ENCODE measurements around the gene ARPC4. TPM values are rescaled to one million over a fixed set of nuclear protein-coding genes. Genes with fewer than 3 reads are reported as not detected.

The ARPC4 gene
- total and polyA plus RNA-seq, 2 experiments from 2014 or later: 149 to 182 TPM

- no peaks in the 10 kb centered on the region for H3K27me3 ChIP-seq
- no peak overlapping the region for H3K4me2 ChIP-seq
- H3K27ac ChIP-seq: no peak overlapping the region
- H3K36me3 ChIP-seq (replicated peaks; ENCODE audit: insufficient read depth, low read depth): no peaks in the 10 kb centered on the region
- H3K4me1 ChIP-seq (ENCODE audit: insufficient read depth): no peaks in the 10 kb centered on the region
- H3K9me3 ChIP-seq (ENCODE audit: low read depth): no peaks in the 10 kb centered on the region
- WGBS (ENCODE audit: low lambda C conversion rate, missing lambda C conversion rate): 87% methylated on average over 8 of the region's 8 CpGs
- peaks cover 24% of the 10 kb centered on the region for H3K79me2 ChIP-seq
- no peaks in the 10 kb centered on the region for H4K20me1 ChIP-seq (ENCODE audit: insufficient read depth, poor library complexity, severe bottlenecking)
- H2AFZ ChIP-seq: no peak overlapping the region
- no peak overlapping the region for H3K4me3 ChIP-seq
- TF ChIP-seq EZH2 (IDR thresholded peaks at IDR 0.05; ENCODE audit: borderline replicate concordance) (no peak), EZH2phosphoT487 (IDR thresholded peaks at IDR 0.05; ENCODE audit: low read depth, severe bottlenecking, unreplicated experiment) (no peak), CTCF (IDR thresholded peaks at IDR 0.05; ENCODE audit: poor library complexity) (no peak)
- DNase-seq (ENCODE audit: low spot score): no peak
- no peaks in the 10 kb centered on the region for H3K9me2 ChIP-seq (replicated peaks; ENCODE audit: insufficient read depth)
Measured at GRCh38 chr3:9754678-9755077, 38.2 kb upstream of the ARPC4 start.

- no peak overlapping the region for H2AFZ ChIP-seq
- H3K4me2 ChIP-seq: no peak overlapping the region
- H3K9me3 ChIP-seq (ENCODE audit: low read depth): no peaks in the 10 kb centered on the region
- H3K27me3 ChIP-seq: no peaks in the 10 kb centered on the region
- H3K27ac ChIP-seq: no peak overlapping the region
- no peaks in the 10 kb centered on the region for H3K9me2 ChIP-seq (replicated peaks; ENCODE audit: insufficient read depth)
- no peak for DNase-seq (ENCODE audit: low spot score)
- TF ChIP-seq EZH2 (IDR thresholded peaks at IDR 0.05; ENCODE audit: borderline replicate concordance) (no peak), CTCF (IDR thresholded peaks at IDR 0.05; ENCODE audit: poor library complexity) (no peak), EZH2phosphoT487 (IDR thresholded peaks at IDR 0.05; ENCODE audit: low read depth, severe bottlenecking, unreplicated experiment) (no peak)
- no peaks in the 10 kb centered on the region for H3K4me1 ChIP-seq (ENCODE audit: insufficient read depth)
- no peaks in the 10 kb centered on the region for H4K20me1 ChIP-seq (ENCODE audit: insufficient read depth, poor library complexity, severe bottlenecking)
- WGBS (ENCODE audit: low lambda C conversion rate, missing lambda C conversion rate): 98% methylated on average over 12 of the region's 13 CpGs
- H3K79me2 ChIP-seq: peaks cover 2% of the 10 kb centered on the region
- no peaks in the 10 kb centered on the region for H3K36me3 ChIP-seq (replicated peaks; ENCODE audit: insufficient read depth, low read depth)
- no peak overlapping the region for H3K4me3 ChIP-seq
Measured at GRCh38 chr3:9757427-9757826, 35.5 kb upstream of the ARPC4 start.

- H3K36me3 ChIP-seq (replicated peaks; ENCODE audit: insufficient read depth, low read depth): no peaks in the 10 kb centered on the region
- 98% methylated on average over 10 of the region's 10 CpGs for WGBS (ENCODE audit: low lambda C conversion rate, missing lambda C conversion rate)
Measured at GRCh38 chr3:9760779-9761505, 31.9 kb upstream of the ARPC4 start.

More at GRCh38 chr3:9760779-9761505, 31.9 kb upstream of the ARPC4 start:
- Histone ChIP-seq H3K79me2 (no peaks in the 10 kb centered on the region), H4K20me1 (ENCODE audit: insufficient read depth, poor library complexity, severe bottlenecking) (no peaks in the 10 kb centered on the region), H3K4me3 (no peak overlapping the region), H3K27me3 (no peaks in the 10 kb centered on the region), H3K27ac (no peak overlapping the region), H3K9me3 (ENCODE audit: low read depth) (no peaks in the 10 kb centered on the region), H3K9me2 (replicated peaks; ENCODE audit: insufficient read depth) (no peaks in the 10 kb centered on the region), H3K4me2 (no peak overlapping the region), H2AFZ (no peak overlapping the region), H3K4me1 (ENCODE audit: insufficient read depth) (no peaks in the 10 kb centered on the region)
- DNase-seq (ENCODE audit: low spot score): no peak
- no peak for TF ChIP-seq CTCF (IDR thresholded peaks at IDR 0.05; ENCODE audit: poor library complexity)
